ENCODE results near the gene P4HB. TPM values are rescaled to one million over a fixed set of nuclear protein-coding genes. Genes with fewer than 3 reads are reported as not detected.

The P4HB gene
- total RNA-seq, 6 experiments from 2014 or later: 790 to 981 (median 910) TPM

DNA sequence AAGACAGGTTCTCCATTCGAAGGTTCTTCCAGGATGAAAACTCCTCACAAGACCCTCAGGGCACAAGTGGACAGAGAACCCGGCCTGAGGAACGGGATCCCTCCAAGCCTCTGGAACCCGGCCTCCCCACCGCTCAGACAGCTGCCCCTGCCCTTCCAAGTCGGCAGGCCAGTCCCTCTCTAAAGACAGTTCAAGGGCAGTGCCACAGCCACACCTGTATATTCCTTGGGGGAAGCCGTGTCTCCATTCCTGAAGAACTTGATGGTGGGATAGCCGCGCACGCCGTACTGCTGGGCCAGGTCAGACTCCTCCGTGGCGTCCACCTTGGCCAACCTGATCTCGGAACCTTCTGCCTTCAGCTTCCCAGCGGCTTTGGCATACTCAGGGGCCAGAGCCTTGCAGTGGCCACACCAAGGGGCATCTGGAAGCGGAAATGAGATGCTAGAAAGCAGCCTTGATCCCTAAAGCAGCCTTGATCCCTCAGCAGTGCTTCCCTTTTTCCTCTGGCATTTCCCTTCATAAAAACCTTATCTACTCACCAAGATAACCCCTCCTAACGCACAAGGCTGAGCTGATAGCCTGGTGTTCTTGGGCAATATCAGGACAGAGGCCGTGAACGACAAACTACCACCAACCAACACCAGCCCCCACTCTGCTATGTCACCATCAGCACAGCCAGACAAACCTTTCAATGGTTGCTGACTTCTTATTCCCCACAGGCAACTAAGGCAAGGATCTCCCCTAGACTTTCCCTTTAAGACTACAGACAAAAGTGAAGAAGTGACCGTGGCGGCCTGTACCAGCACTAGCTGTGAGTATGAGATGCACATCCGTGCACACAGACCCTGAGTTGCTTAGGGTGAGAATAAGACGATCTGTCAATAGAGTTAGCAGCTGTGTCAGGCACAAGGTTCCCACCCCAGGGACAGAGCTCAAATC, 1.1 kb downstream of the P4HB start:
- H3K4me3 Mint-ChIP-seq: peak overlapping the region; percentile 92
- H3K9me3 Mint-ChIP-seq: no peaks in the 10 kb centered on the region
- peaks cover 10% of the 10 kb centered on the region for H3K27me3 Mint-ChIP-seq (ENCODE audit: insufficient read depth)
- peak overlapping the region; percentile 65 for H3K27ac Mint-ChIP-seq
- peaks cover 30% of the 10 kb centered on the region for H3K36me3 Mint-ChIP-seq (ENCODE audit: low read depth)
- TF ChIP-seq, protein P1, sequence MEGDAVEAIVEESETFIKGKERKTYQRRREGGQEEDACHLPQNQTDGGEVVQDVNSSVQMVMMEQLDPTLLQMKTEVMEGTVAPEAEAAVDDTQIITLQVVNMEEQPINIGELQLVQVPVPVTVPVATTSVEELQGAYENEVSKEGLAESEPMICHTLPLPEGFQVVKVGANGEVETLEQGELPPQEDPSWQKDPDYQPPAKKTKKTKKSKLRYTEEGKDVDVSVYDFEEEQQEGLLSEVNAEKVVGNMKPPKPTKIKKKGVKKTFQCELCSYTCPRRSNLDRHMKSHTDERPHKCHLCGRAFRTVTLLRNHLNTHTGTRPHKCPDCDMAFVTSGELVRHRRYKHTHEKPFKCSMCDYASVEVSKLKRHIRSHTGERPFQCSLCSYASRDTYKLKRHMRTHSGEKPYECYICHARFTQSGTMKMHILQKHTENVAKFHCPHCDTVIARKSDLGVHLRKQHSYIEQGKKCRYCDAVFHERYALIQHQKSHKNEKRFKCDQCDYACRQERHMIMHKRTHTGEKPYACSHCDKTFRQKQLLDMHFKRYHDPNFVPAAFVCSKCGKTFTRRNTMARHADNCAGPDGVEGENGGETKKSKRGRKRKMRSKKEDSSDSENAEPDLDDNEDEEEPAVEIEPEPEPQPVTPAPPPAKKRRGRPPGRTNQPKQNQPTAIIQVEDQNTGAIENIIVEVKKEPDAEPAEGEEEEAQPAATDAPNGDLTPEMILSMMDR (IDR thresholded peaks at IDR 0.05): no peak
- no peak for DNase-seq
- peaks cover 27% of the 10 kb centered on the region for H3K4me1 Mint-ChIP-seq (ENCODE audit: low read depth)

DNA sequence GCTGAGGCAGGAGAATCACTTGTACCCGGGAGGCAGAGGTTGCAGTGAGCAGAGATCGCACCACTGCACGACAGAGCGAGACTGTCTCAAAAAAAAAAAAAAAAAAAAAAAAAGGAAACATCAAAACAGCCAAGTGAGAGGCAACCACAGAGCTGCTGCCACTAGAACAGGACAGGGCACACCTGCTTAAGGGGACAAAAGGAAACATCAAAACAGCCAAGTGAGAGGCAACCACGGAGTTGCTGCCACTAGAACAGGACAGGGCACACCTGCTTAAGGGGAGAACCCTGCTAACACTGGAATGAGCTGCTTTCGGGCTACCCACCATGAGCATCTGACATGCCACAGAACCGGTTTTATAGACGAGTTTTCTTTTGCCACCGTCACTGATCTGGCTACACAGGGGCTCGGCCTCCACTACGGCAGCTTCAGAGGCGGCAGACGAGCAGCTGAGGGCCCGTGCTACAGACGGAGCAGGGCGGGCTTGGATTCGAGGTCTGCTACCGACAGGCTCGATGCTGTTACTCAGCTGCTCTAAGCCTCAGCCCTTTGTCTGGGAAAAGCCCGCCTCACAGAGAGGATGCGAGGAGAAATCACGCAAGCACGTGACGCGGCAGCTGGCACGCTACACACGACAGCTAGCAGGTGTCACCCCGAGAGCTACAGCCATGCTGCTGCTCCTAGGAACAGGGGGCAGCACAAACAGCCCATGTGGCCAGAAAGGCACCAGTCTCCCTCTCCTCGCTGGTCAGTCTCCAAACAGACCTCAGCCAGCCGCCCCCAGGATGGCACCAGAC, 2.0 kb downstream of the P4HB start:
- Mint-ChIP-seq H3K9me3 (no peaks in the 10 kb centered on the region), H3K4me1 (ENCODE audit: low read depth) (peaks cover 22% of the 10 kb centered on the region), H3K27ac (peak overlapping the region; percentile 65; the same call in 1 of the 2 replicates), H3K27me3 (ENCODE audit: insufficient read depth) (peaks cover 10% of the 10 kb centered on the region), H3K4me3 (peak overlapping the region; percentile 92), H3K36me3 (ENCODE audit: low read depth) (peaks cover 27% of the 10 kb centered on the region)
- TF ChIP-seq, protein P1 (IDR thresholded peaks at IDR 0.05): no peak
- DNase-seq: no peak

GRCh38 chr17:81854974-81855774, 5.2 kb downstream of the P4HB start:
- Mint-ChIP-seq H3K27me3 (ENCODE audit: insufficient read depth) (peaks cover 4% of the 10 kb centered on the region), H3K4me3 (no peak overlapping the region), H3K36me3 (ENCODE audit: low read depth) (peaks cover 35% of the 10 kb centered on the region)

GRCh38 chr17:81852237-81852636, 8.1 kb downstream of the P4HB start:
- TF ChIP-seq, protein P1 (IDR thresholded peaks at IDR 0.05): no peak
- Mint-ChIP-seq H3K9me3 (no peaks in the 10 kb centered on the region), H3K36me3 (ENCODE audit: low read depth) (peaks cover 22% of the 10 kb centered on the region), H3K4me1 (ENCODE audit: low read depth) (no peaks in the 10 kb centered on the region), H3K27ac (no peak overlapping the region), H3K27me3 (ENCODE audit: insufficient read depth) (peaks cover 2% of the 10 kb centered on the region), H3K4me3 (no peak overlapping the region)
- DNase-seq: no peak

More at GRCh38 chr17:81854974-81855774, 5.2 kb downstream of the P4HB start:
- no peak for DNase-seq
- Mint-ChIP-seq H3K9me3 (no peaks in the 10 kb centered on the region), H3K4me1 (ENCODE audit: low read depth) (peaks cover 13% of the 10 kb centered on the region), H3K27ac (no peak overlapping the region; the same call in 1 of the 2 replicates)
- TF ChIP-seq, protein P1 (IDR thresholded peaks at IDR 0.05): no peak

DNA sequence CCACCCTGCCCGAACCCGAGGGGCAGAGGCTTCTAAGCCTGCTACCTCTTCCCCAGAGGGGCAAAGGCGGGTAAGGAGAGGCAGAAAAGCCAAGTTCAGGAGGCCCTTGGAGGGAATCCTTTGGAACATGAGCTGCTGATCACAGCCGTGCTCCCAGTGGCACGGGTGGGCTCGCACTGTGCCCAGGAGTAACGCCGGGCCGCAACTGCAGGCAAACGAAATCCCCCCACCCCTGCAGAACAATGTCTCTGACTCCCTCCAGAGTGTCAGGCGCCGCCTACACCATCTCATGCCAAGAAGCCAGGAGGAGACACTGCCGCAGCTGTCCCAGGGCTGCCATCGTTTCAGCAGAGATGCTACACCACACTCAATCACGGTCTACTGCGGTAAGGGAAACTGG, 8.9 kb downstream of the P4HB start:
- Mint-ChIP-seq H3K4me3 (no peak overlapping the region), H3K4me1 (ENCODE audit: low read depth) (no peaks in the 10 kb centered on the region), H3K36me3 (ENCODE audit: low read depth) (peaks cover 22% of the 10 kb centered on the region), H3K27me3 (ENCODE audit: insufficient read depth) (peaks cover 3% of the 10 kb centered on the region), H3K9me3 (no peaks in the 10 kb centered on the region), H3K27ac (no peak overlapping the region)
- TF ChIP-seq, protein P1 (IDR thresholded peaks at IDR 0.05): no peak
- DNase-seq: no peak
